ENCODE measurements around the gene LRMDA. TPM values are rescaled to one million over a fixed set of nuclear protein-coding genes. Genes with fewer than 3 reads are reported as not detected.

LRMDA gene
- total and polyA plus RNA-seq, 2 donors from 2014 or later = 23.2 to 48.6 TPM

DNA sequence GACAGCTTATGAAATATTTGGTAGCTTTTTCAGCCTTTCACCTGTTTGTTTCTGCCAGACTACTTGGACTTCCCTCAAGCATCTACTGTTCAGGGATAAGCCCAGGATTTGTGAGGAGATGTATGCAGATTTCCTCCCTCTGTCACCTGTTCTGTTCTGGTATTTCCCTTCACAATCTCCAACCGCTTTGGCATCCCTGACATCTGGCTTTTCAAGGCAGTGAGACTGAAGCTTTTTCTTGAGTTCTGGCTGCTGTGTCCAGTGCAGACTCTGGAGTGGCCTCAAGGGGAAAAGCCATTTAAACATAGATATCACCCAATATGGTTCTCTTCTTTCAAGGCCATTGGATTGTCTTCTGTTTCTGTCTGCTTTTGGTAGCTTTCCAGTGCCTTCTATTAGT lies 369.7 kb downstream of the LRMDA start:
- Histone ChIP-seq H3K4me1 (ENCODE audit: control insufficient read depth in 2 of 3, insufficient read depth in 2 of 3, low read depth in 1 of 3, low read length in 3 of 3) (peaks cover 0 to 3% (median 0%) of the 10 kb centered on the region in 3 donors), H3K27me3 (ENCODE audit: control insufficient read depth, insufficient read depth, low read length) (no peaks in the 10 kb centered on the region), H3K9me3 (ENCODE audit: control insufficient read depth in 2 of 3, insufficient read depth in 1 of 3, low read length in 3 of 3) (peaks cover 0 to 6% (median 0%) of the 10 kb centered on the region in 3 donors), H3K36me3 (ENCODE audit: control insufficient read depth in 2 of 3, insufficient read depth in 3 of 3, low read length in 3 of 3) (no peaks in the 10 kb centered on the region), H3K9ac (ENCODE audit: low read length in 3 of 3) (no peak overlapping the region), H3K4me3 (ENCODE audit: low read length in 3 of 3) (no peak overlapping the region), H3K27ac (ENCODE audit: low read depth in 2 of 2, low read length in 2 of 2) (no peak overlapping the region)
- FAIRE-seq (no peak), DNase-seq (no peak)
- intact Hi-C loops (cut with DNase I) = no loop called here
- TF ChIP-seq, protein P1, sequence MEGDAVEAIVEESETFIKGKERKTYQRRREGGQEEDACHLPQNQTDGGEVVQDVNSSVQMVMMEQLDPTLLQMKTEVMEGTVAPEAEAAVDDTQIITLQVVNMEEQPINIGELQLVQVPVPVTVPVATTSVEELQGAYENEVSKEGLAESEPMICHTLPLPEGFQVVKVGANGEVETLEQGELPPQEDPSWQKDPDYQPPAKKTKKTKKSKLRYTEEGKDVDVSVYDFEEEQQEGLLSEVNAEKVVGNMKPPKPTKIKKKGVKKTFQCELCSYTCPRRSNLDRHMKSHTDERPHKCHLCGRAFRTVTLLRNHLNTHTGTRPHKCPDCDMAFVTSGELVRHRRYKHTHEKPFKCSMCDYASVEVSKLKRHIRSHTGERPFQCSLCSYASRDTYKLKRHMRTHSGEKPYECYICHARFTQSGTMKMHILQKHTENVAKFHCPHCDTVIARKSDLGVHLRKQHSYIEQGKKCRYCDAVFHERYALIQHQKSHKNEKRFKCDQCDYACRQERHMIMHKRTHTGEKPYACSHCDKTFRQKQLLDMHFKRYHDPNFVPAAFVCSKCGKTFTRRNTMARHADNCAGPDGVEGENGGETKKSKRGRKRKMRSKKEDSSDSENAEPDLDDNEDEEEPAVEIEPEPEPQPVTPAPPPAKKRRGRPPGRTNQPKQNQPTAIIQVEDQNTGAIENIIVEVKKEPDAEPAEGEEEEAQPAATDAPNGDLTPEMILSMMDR (IDR thresholded peaks at IDR 0.05; ENCODE audit: borderline replicate concordance, extremely low read depth, insufficient read depth) = no peak

DNA sequence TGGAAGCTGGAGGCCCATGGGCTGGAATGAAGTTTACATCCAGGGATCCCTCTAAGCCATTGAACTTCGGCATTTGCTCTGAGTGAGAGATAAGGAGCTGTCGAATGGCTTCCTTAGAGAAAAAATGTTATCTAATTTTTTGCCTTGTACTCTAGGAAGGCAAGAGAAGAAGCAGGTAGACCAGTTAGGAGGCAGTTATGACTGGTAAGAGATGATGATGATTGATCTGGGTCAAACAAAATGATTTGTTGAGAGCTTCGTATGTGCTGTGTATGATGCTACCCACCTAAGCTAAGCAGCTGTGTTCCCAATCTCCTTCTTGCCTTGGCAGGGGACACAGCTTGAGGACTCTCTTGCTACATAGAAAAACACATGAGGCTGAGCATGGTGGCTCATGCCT lies 370.2 kb downstream of the LRMDA start:
- DNase-seq (no peak), FAIRE-seq (no peak)
- Histone ChIP-seq H3K27ac (ENCODE audit: low read depth in 2 of 2, low read length in 2 of 2) (no peak overlapping the region), H3K27me3 (ENCODE audit: control insufficient read depth, insufficient read depth, low read length) (no peaks in the 10 kb centered on the region), H3K9me3 (ENCODE audit: control insufficient read depth in 2 of 3, insufficient read depth in 1 of 3, low read length in 3 of 3) (peaks cover 0 to 6% (median 0%) of the 10 kb centered on the region in 3 donors), H3K9ac (ENCODE audit: low read length in 3 of 3) (no peak overlapping the region), H3K4me1 (ENCODE audit: control insufficient read depth in 2 of 3, insufficient read depth in 2 of 3, low read depth in 1 of 3, low read length in 3 of 3) (peaks cover 0 to 3% (median 0%) of the 10 kb centered on the region in 3 donors), H3K4me3 (ENCODE audit: low read length in 3 of 3) (no peak overlapping the region), H3K36me3 (ENCODE audit: control insufficient read depth in 2 of 3, insufficient read depth in 3 of 3, low read length in 3 of 3) (no peaks in the 10 kb centered on the region)
- intact Hi-C loops (cut with DNase I) = no loop called here
- TF ChIP-seq, protein P1 (IDR thresholded peaks at IDR 0.05; ENCODE audit: borderline replicate concordance, extremely low read depth, insufficient read depth) = no peak

DNA sequence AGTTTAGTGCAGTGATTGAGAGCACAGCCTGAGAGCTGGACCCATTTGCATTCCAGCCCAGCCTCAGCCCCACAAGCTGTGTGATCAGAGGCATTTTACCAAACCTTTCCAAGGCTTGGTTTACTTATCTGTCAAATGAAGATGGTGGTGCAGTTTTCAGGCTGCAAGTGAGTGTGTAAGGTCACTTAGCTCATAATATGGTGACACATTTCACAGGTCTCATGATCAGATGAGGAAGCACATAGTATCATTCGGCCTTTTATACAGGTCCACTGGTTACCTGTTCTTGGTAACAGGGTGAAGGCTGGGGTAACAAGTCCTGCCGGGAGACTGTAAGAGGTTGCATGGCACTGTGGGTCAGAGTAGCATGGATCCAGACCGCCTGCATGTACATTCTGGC lies 371.7 kb downstream of the LRMDA start:
- DNase-seq = no peak
- H3K4me1 ChIP-seq (ENCODE audit: control insufficient read depth in 2 of 3, insufficient read depth in 2 of 3, low read depth in 1 of 3, low read length in 3 of 3) = peaks cover 0 to 3% (median 0%) of the 10 kb centered on the region in 3 donors
- no peak for FAIRE-seq
- H3K36me3 ChIP-seq (ENCODE audit: control insufficient read depth in 2 of 3, insufficient read depth in 3 of 3, low read length in 3 of 3) = no peaks in the 10 kb centered on the region
- H3K9me3 ChIP-seq (ENCODE audit: control insufficient read depth in 2 of 3, insufficient read depth in 1 of 3, low read length in 3 of 3) = no peaks in the 10 kb centered on the region
- TF ChIP-seq, protein P1 (IDR thresholded peaks at IDR 0.05; ENCODE audit: borderline replicate concordance, extremely low read depth, insufficient read depth) = no peak
- no peak overlapping the region for H3K4me3 ChIP-seq (ENCODE audit: low read length in 3 of 3)
- H3K27me3 ChIP-seq (ENCODE audit: control insufficient read depth, insufficient read depth, low read length) = no peaks in the 10 kb centered on the region
- intact Hi-C loops (cut with DNase I) = no loop called here
- H3K27ac ChIP-seq (ENCODE audit: low read depth in 2 of 2, low read length in 2 of 2) = no peak overlapping the region
- no peak overlapping the region for H3K9ac ChIP-seq (ENCODE audit: low read length in 3 of 3)
